HG02938 (cell line): ENCODE data around the gene SPECC1.
A peak's percentile ranks its signal among the peaks of the same experiment; 100 is the strongest.

ENCODE experiments used
- ATAC-seq: cut with Tn5 transposase; IDR thresholded peaks from one replicate; pipeline ENCODE4 v1.9.1; 2021; ENCODE audit warnings: mild to moderate bottlenecking, moderate library complexity; ENCODE audit not compliant: unreplicated experiment

SPECC1 gene

GRCh38 chr17:20121359-20122253, 112.4 kb downstream of the SPECC1 start:
- ATAC-seq = no peak

- ATAC-seq = no peak
These were observed 113.2 kb downstream of the SPECC1 start for GRCh38 chr17:20122254-20122879.

DNA sequence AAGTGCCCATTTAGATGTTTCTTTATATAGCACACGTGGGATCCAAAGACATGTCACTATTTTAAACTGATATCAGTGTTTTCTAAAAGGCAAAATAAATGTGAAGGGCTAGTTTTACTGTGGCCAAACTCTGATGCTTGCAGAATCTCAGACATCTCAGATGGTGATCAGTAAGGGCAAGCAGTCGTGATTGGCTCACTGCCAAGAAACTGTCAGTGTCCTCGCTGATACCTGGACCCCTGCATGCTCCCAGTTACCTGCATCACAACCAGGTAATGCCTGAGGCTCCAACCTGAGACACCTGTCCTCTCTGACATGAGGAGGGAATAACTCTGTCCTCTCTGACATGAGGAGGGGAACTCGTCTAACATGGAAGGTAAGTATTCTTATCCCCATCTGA, 114.0 kb downstream of the SPECC1 start:
- no peak for ATAC-seq

- no peak for ATAC-seq
These were observed 116.6 kb downstream of the SPECC1 start for GRCh38 chr17:20125724-20126123.

- ATAC-seq = no peak
These were observed 118.3 kb downstream of the SPECC1 start for GRCh38 chr17:20127360-20128035.

DNA sequence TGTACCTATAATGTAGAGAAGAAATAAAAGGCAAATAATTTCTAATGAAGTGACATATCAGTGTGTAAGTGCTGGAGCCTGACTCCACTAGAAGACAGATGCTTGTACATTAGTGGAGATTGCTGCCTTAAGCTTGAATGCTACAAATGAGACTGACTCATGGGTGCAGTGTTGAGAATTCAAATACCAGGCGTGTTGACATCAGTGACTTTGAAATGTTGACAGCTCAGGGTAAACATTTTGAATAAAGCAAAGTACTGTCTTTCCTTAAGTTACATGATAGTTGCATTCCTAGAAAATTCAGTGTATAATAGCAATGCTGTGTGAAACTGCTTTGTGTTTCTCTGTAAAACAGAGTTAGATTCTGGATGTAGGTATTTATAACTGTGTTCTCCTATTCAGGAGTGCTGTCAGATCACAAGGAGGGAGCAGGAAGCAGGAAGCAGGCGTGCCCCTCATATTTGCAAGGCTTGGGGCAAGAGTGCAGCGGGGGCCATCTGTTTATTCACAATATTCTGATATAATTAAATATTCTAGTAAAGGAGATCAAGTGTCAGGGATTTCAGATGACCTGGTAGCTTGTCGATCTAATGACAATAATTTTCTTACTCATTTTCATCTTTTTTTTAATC, 119.0 kb downstream of the SPECC1 start:
- no peak for ATAC-seq

DNA sequence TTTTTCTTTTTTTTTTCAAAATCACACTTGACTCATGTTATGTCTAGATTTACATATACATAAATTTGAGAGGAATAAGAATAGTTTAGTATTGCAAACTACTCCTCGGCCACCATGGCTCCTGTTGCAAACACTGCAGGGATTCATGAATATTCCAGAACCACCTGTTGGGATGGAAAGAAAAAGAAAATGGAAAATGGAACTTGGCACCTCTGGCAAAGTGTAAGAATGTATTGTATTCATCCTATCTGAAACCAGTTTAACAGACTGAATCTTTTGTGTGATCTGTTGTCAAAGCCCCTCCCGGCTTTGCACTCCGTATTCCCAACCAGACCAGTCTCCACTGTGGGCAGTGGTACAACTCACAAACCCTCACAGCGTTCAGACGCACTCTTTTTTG, 124.4 kb downstream of the SPECC1 start:
- no peak for ATAC-seq

DNA sequence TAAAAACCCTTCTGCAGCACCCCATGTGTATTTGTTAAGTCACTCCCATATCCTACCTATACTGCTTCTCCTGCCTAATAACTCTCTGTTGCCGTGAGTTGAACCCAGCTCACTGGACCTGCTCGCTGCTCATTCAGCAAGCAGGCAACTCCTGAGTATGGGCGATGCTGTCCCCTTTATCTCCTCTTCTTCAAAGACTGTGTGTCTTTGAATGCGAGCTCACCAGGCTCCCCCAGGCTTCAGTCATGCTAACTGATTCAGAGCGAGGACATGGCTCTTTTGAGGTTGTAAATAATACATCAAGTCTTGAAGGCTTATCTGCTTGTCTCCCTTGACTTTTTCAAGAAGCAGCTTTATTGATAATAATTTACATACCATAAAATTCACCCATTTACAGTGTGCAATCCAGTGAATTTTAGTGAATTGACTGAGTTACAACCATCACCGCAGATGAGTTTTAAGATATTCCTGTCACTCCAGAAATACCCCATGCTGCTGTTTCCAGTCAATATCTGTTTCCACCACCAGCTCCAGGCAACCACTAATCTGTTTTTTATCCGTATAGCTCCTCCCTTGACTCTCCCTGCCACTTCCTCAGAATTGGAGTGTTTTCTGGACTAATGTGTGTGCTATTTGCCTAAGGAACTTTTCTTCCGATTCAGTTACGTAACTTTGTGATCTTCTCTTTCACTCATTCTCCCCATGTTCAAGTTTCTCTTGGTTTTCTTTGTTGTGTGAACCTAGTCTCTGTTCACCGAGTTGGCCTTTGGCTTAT, 132.2 kb downstream of the SPECC1 start:
- no peak for ATAC-seq

- ATAC-seq = no peak
These were observed 133.1 kb downstream of the SPECC1 start for GRCh38 chr17:20142268-20142667.

DNA sequence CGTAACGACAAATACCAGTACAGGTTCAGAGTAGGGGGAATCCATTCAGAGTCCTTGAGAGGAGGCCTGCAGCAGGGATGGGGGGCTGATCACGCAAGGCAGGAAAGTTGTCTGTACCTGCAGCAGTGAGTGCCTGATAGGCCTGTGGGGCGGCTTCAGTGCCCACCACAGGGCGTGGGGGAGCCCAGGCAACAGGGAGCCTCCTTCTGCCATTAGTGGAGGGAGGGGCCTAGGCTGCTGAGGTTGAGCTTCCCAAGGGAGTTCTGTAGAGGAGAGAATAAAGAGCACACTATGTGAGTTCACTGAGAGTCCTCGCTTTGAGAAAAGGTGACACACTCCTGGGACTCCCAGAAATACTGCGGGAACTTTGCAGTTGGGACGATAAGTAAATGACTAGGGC, 134.6 kb downstream of the SPECC1 start:
- ATAC-seq = no peak

DNA sequence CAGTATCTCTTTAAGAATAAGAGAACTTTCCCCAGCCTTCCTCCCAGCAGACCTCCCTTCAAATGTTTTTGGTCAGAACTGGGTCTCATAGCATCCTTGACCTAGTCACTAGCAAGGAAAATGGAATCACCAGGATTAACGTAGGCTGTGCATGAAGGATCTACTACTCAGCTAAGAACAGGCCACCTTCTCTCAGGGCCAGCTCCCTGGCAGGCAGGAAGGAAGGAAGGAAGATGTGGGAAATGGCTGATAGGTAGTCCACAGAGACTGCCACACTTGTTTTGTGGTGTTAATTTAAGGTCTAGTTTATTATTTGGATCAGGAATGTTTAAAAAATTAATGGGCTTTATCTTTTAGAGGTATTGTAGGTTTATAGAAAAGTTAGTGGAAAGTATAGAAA, 136.4 kb downstream of the SPECC1 start:
- no peak for ATAC-seq

DNA sequence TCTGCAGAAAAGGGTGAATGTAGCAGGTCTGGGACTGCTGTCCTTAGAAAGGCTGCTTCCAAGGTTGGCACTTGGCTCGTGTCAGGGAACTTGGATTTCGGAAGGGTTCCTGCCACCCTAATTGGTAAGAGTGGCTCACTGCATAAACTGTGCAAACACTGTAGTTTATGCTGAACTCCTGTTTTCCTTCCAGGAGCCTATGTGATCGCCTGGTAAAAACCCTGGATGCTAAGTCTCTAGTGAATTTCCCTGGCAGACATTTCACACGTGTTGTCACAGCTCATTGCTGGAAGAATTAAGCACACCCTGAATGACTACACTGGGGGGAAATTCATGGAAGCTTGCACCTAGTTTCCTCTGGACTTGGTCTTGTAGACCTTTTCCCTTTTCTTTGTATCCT, 140.1 kb downstream of the SPECC1 start:
- ATAC-seq = no peak

DNA sequence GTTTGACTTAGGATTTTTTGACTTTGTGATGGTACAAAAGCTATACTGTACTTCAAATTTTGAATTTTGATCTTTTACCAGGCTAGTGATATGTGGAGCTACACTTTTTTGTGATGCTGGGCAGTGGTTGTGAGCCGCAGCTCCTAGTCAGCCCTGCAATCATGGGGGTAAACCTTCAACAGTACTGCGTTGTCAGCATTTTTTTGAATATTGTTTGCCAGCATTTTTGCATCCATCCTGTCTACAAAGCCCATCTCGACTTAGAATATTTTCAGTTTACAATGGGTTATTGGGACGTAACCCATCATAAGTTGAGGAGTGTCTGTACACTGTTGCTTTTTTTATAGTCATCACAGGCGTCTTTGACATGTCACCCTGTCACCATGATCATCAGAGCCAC, 142.0 kb downstream of the SPECC1 start:
- ATAC-seq = no peak

GRCh38 chr17:20153231-20153630, 144.1 kb downstream of the SPECC1 start:
- ATAC-seq = no peak

DNA sequence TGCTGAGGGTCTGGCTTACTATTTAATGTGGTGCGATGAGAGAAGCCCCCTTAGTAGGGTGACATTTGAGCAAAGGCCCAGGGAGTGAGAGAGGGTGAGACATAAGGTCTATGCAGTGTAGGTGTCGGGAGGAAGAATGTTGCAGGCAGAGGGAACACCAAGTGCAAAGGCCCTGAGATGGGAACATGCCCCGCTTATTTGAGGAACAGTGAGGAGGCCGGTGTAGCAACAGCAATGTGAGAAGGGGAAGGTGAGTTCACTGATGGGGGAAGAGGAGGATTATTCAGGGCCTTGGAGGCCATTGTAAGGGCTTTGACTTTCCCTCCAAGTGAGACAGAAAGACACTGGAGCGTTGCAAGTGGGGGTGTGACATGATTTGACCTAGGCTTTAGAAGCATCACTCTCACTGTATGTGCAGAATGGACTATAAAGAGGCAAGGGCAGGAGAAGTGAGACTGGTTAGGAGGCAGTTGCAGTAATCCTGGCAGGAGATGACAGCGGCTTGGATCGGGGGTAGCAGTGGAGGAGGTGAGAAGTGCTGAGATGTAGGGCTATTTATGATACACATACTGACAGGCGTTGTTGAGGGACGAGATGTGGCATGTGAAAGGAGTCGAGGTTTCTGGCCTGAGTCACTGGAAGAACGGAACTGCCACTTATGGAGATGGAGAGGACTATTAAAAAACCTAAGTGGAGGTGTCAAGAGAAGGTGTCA, 145.3 kb downstream of the SPECC1 start:
- no peak for ATAC-seq

DNA sequence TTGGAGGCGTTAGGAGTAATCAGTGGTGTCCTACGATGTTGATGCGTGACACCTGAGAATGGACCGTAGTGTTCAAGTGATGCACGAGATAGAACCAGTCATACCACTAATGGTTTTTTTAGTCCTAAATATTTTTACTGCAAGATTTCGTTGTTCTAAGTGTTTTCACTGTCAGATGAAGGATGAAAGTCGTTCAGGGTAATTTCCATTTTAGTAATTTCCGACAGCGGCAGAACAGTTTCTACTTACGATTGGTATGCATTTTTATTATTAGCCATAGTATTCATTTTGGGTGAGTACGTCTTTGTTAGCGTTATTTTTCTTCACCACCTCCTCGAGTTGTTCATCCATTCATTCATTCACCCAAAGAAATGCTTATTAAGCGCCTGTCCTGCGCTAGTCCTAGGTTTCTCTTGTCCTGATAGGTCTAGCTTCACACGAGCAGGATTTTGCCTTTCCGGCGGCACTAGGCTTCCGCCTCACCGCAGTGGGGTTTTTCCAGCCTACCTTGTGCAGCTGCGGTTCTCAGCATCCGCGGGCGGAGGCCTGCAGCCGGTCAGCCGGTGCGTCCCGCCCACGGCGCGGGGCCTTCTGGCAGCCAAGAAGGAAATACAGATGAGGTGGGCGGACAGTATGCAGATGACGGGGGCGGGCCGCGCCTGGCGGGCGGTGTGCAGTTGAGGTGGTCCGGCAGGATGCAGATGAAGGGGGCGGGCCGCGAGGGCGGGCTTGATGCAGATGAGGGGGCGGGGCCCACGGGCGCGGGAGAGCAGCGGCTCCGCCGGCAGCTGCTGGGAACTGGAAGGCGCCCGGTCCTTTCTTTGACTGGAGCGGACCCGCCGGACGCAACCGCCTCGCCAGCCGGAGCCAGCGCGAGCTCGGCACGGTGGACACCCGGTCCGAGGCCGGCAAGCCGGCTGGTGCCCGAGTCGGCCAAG, 146.4 kb downstream of the SPECC1 start:
- peak; percentile 94 for ATAC-seq

DNA sequence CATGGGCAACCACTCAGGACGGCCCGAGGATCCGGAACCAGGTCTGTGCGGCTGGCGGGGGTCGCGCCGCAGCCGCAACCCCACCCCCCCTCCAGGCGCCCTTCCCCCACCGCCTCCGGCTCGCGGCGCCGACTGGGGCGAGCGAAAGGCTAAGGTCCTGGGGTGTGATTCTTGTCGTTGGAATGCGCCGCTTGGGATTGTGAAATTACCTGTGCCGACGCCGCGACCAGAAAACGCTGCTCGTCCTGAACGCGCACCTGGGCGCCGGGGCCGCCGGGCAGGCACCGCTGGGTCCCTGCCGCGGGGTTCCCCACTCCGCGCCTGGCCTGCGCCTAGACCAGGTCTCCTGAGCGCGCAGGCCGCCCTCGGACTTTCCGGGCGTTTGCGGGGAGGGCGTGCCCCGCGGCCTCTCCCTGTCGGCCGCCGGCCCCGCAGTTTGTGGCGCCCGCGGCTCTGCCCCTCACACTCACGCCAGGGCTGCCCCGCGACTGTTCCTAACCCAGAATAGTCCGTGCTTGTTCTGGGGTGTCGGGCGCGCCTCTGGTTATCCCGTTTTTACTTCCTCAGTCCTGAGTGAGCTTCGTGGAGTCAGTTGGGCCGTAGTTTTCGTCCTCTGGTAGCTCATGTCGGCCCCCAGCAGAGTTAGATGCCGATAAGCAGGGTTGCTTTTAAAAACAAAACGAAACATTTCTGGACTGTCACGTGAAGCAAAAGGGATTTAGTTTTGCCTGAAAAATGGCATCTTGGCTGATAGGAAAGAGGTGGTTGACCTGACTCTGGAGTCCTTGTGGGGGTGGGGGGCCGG, 147.2 kb downstream of the SPECC1 start:
- peak; percentile 16 for ATAC-seq

DNA sequence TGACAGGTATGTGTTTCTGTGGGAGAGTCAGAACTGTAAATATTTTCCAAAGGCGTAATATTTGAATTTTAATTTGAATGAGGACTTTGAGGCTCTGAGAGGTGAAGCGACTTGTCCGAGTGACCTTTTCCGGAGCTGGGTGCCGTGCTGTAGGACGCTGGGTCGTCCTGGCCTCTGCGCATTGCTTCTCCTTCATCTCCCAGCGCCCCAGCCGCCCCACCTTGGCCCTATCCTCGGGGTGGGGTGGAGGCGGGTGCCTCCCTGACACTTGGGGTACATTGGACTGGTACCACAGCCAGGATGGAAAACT, 147.8 kb downstream of the SPECC1 start:
- no peak for ATAC-seq
